ENCODE results near the gene MLLT1.

DNA sequence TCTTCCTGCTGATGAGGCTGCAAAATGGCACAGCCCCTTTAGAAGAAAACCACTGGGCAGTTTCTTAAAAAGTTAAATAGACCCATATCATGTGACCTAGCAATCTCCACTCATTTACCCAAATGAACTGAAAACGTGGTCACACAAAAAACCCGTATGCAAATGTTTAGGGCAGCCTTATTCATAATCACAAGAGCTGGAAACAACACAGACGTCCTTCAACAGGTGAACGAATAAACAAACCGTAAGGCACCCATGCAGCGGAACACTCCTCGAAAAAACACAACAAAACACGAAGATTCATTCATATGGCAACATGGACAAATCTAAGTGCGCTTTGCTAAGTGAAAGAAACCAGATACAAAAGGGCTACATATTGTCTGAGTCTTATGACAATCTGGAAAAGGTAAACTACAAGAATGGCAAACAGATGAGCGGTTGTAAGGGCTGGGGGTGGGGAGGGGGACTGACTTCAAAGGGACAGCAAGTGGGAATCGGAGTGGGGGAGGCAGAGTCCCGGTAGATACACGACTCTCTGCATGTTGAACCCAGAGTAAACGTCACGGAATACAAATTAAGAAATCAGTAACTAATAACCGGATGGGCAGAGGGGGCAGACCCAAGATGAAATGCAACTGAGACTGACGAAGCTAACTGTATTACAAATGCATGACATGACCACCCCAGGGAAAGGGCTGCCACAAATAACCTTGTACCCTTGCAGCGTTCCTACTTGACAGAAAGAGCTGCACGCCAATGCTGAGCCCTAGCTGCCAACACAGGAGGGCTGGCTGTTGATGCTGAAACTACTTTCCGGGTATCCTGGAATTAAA is 33.4 kb downstream of the MLLT1 start:
- TF ChIP-seq, protein P1, sequence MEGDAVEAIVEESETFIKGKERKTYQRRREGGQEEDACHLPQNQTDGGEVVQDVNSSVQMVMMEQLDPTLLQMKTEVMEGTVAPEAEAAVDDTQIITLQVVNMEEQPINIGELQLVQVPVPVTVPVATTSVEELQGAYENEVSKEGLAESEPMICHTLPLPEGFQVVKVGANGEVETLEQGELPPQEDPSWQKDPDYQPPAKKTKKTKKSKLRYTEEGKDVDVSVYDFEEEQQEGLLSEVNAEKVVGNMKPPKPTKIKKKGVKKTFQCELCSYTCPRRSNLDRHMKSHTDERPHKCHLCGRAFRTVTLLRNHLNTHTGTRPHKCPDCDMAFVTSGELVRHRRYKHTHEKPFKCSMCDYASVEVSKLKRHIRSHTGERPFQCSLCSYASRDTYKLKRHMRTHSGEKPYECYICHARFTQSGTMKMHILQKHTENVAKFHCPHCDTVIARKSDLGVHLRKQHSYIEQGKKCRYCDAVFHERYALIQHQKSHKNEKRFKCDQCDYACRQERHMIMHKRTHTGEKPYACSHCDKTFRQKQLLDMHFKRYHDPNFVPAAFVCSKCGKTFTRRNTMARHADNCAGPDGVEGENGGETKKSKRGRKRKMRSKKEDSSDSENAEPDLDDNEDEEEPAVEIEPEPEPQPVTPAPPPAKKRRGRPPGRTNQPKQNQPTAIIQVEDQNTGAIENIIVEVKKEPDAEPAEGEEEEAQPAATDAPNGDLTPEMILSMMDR (IDR thresholded peaks at IDR 0.05): no peak
- no peak for TF ChIP-seq POLR2A (IDR thresholded peaks at IDR 0.05)

Measured in lower leg skin (tissue), 3 donors.